AG04450 (cell line): ENCODE data around the gene BCL11A. TPM values are rescaled to one million over a fixed set of nuclear protein-coding genes. Genes with fewer than 3 reads are reported as not detected.

ENCODE experiments used
- CTCF ChIA-PET: fragments of 300-600, 350-600 bp; formaldehyde crosslinking; extraction: SDS; loops from one replicate; lab custom pipeline; 2022; ENCODE audit warnings: antibody characterized with exemption, inconsistent platforms; lab: Charles Lee
- POLR2A ChIA-PET: fragments of 350-600 bp; formaldehyde crosslinking; extraction: SDS; loops from one replicate; lab custom pipeline; 2021; ENCODE audit warnings: antibody characterized with exemption, inconsistent platforms; lab: Yijun Ruan, JAX
- DNase-seq: peaks from one replicate; pipeline ENCODE4 v3.0.0-alpha.2; 2011; ENCODE audit warnings: low read depth, low spot score
- H3K27ac ChIP-seq: one replicate; pipeline ENCODE4 v1.5.1; 2012; ENCODE audit warnings: low read depth, low read length, control low read depth
- H3K27me3 ChIP-seq: one replicate; pipeline ENCODE4 v1.6.0; 2012; ENCODE audit warnings: low read length; ENCODE audit not compliant: control insufficient read depth, insufficient read depth
- H3K4me3 ChIP-seq: 2 replicates; pipeline ENCODE4 v1.5.1; 2011; ENCODE audit warnings: mild to moderate bottlenecking, low read depth, low read length, control low read depth
- H3K9me3 ChIP-seq: 2 replicates; pipeline ENCODE4 v1.5.1; 2012; ENCODE audit warnings: low read length; ENCODE audit not compliant: control insufficient read depth, insufficient read depth
- CTCF ChIP-seq: IDR thresholded peaks from 2 replicates; pipeline ENCODE4 v1.5.1; 2011; ENCODE audit warnings: low read depth, low read length, control low read depth, inconsistent platforms
- polyA plus RNA-seq: library from polyadenylated mRNA; depleted of rRNA; stranded (reverse); fragments of >200 nt; gene quantifications from 2 replicates; pipeline ENCODE4 v1.2.3, GENCODE V29; 2011

BCL11A gene
- polyA plus RNA-seq, 1 experiment = 1.1 TPM

- CTCF ChIA-PET = interaction anchor here (2.0 kb wide), 1 partner anchor 69 kb away, joined by 4 read pairs; no protein-coding TSS in a partner anchor
- TF ChIP-seq CTCF = no peak
- DNase-seq = no peak
- Histone ChIP-seq H3K9me3 (no peaks in the 10 kb centered on the region), H3K27ac (no peak overlapping the region), H3K27me3 (no peaks in the 10 kb centered on the region), H3K4me3 (no peak overlapping the region)
- POLR2A ChIA-PET = no interaction called here
Measured at GRCh38 chr2:60481257-60481656, 72.2 kb downstream of the BCL11A start.

- no peak for TF ChIP-seq CTCF
- POLR2A ChIA-PET = no interaction called here
- H3K27me3 ChIP-seq = no peaks in the 10 kb centered on the region
- no peak overlapping the region for H3K27ac ChIP-seq
- CTCF ChIA-PET = interaction anchor here (1.1 kb wide), 1 partner anchor 101 kb away, joined by 3 read pairs; no protein-coding TSS in a partner anchor
- no peak for DNase-seq
- no peak overlapping the region for H3K4me3 ChIP-seq
- H3K9me3 ChIP-seq = no peaks in the 10 kb centered on the region
Measured at GRCh38 chr2:60480089-60480773, 73.2 kb downstream of the BCL11A start.

GRCh38 chr2:60479226-60480088, 74.0 kb downstream of the BCL11A start:
- Histone ChIP-seq H3K9me3 (no peaks in the 10 kb centered on the region), H3K27ac (no peak overlapping the region), H3K27me3 (no peaks in the 10 kb centered on the region), H3K4me3 (no peak overlapping the region)
- no peak for DNase-seq
- ChIA-PET POLR2A (no interaction called here), CTCF (interaction anchor here (1.1 kb wide), 1 partner anchor 102 kb away, joined by 3 read pairs; no protein-coding TSS in a partner anchor)
- TF ChIP-seq CTCF = no peak

- POLR2A ChIA-PET = no interaction called here
- CTCF ChIA-PET = no interaction called here
Measured at GRCh38 chr2:60478660-60479059, 74.8 kb downstream of the BCL11A start.

More at GRCh38 chr2:60478660-60479059, 74.8 kb downstream of the BCL11A start:
- no peaks in the 10 kb centered on the region for H3K27me3 ChIP-seq
- DNase-seq = no peak
- no peak overlapping the region for H3K4me3 ChIP-seq
- no peak for TF ChIP-seq CTCF
- no peaks in the 10 kb centered on the region for H3K9me3 ChIP-seq
- no peak overlapping the region for H3K27ac ChIP-seq
